ENCODE measurements around the gene MTG1.

- TF ChIP-seq POLR2AphosphoS5 (IDR thresholded peaks at IDR 0.05; ENCODE audit: low read depth) (no peak), CTCF (conservative IDR thresholded peaks at IDR 0.05; ENCODE audit: low read depth in 2 of 2) (no peak), REST (IDR thresholded peaks at IDR 0.05; ENCODE audit: unreplicated experiment) (no peak), EZH2phosphoT487 (IDR thresholded peaks at IDR 0.05; ENCODE audit: unreplicated experiment) (no peak), CREB1 (CRISPR knock-in tag; IDR thresholded peaks at IDR 0.05; ENCODE audit: low read depth) (no peak), JUNB (IDR thresholded peaks at IDR 0.05; ENCODE audit: unreplicated experiment) (no peak), EZH2 (IDR thresholded peaks at IDR 0.05; ENCODE audit: low read depth, unreplicated experiment) (no peak), ZNF114 (CRISPR knock-in tag; IDR thresholded peaks at IDR 0.05) (no peak), STAT1 (IDR thresholded peaks at IDR 0.05; ENCODE audit: unreplicated experiment) (no peak)
Observed at GRCh38 chr10:133359554-133359971, 34.4 kb upstream of the MTG1 start.
